ENCODE results near the gene NAP1L5. TPM values are rescaled to one million over a fixed set of nuclear protein-coding genes. Genes with fewer than 3 reads are reported as not detected.

NAP1L5 gene
- total RNA-seq, 1 experiment from 2014 or later: 1.8 TPM

DNA sequence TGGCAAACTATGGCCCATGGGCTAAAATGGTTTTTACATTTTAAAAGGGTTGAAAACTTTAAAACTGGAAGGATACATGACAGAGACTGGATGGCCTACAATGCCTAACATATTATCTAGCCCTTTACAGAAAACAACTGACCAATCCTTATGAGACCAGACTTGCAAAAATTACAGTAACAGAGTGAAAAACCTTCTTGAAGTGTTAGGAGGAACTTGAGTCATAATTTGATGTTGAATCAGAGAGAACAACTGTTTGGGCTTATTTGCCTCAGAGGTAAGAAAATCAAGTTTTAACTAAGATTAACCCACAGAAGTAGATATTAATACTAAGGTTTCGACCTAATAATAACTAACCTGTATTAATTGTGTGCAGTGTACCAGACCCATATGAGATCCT lies 12.4 kb upstream of the NAP1L5 start (continued):
- no peak for TF ChIP-seq SP1 (IDR thresholded peaks at IDR 0.05; ENCODE audit: low read depth)
- TF ChIP-seq CBX3 (IDR thresholded peaks at IDR 0.05; ENCODE audit: low read depth): no peak
- TF ChIP-seq ZFX (IDR thresholded peaks at IDR 0.05): no peak
- TF ChIP-seq RAD21 (IDR thresholded peaks at IDR 0.05; ENCODE audit: low read depth): no peak
- no peak for TF ChIP-seq POLR2AphosphoS5 (IDR thresholded peaks at IDR 0.05; ENCODE audit: low read depth, low read length)
- TF ChIP-seq FOSL1 (IDR thresholded peaks at IDR 0.05; ENCODE audit: low read depth): no peak
- no peak for TF ChIP-seq POLR2A (IDR thresholded peaks at IDR 0.05; ENCODE audit: borderline replicate concordance, extremely low read depth, insufficient read depth, insufficient read length)
- TF ChIP-seq, protein P1, sequence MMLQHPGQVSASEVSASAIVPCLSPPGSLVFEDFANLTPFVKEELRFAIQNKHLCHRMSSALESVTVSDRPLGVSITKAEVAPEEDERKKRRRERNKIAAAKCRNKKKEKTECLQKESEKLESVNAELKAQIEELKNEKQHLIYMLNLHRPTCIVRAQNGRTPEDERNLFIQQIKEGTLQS (IDR thresholded peaks at IDR 0.05): no peak
- TF ChIP-seq EZH2 (IDR thresholded peaks at IDR 0.05): no peak

DNA sequence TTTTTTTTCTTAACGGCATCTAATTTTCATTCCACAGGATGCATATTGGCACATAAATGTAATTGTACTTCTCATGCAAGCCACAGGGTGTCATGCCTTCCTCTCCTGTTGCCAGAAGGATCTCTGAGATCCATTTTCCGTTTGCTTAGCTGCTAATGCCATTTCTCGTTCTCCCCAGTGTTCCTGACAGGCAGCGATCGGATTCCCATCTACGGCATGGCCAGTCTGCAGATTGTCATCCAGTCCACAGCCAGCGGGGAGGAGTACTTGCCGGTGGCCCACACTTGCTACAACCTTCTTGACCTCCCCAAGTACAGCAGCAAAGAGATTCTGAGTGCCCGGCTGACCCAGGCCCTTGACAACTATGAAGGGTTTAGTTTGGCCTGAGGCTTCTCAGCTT lies 8.9 kb upstream of the NAP1L5 start:
- TF ChIP-seq, protein P1 (IDR thresholded peaks at IDR 0.05): no peak
- TF ChIP-seq RAD21 (IDR thresholded peaks at IDR 0.05; ENCODE audit: low read depth) (peak; percentile 48), POLR2A (IDR thresholded peaks at IDR 0.05; ENCODE audit: borderline replicate concordance, extremely low read depth, insufficient read depth, insufficient read length) (no peak), ELF1 (IDR thresholded peaks at IDR 0.05; ENCODE audit: borderline replicate concordance, low read depth) (no peak), SRF (IDR thresholded peaks at IDR 0.05; ENCODE audit: low read depth) (no peak), EZH2phosphoT487 (IDR thresholded peaks at IDR 0.05; ENCODE audit: borderline replicate concordance) (no peak)
- TF ChIP-seq, protein P2, sequence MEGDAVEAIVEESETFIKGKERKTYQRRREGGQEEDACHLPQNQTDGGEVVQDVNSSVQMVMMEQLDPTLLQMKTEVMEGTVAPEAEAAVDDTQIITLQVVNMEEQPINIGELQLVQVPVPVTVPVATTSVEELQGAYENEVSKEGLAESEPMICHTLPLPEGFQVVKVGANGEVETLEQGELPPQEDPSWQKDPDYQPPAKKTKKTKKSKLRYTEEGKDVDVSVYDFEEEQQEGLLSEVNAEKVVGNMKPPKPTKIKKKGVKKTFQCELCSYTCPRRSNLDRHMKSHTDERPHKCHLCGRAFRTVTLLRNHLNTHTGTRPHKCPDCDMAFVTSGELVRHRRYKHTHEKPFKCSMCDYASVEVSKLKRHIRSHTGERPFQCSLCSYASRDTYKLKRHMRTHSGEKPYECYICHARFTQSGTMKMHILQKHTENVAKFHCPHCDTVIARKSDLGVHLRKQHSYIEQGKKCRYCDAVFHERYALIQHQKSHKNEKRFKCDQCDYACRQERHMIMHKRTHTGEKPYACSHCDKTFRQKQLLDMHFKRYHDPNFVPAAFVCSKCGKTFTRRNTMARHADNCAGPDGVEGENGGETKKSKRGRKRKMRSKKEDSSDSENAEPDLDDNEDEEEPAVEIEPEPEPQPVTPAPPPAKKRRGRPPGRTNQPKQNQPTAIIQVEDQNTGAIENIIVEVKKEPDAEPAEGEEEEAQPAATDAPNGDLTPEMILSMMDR (IDR thresholded peaks at IDR 0.05 in 2 of 3, conservative IDR thresholded peaks at IDR 0.05 in 1 of 3; ENCODE audit: borderline replicate concordance in 1 of 3, insufficient read depth in 1 of 3, low read depth in 2 of 3, low read length in 2 of 3): peak in 2 of 3 experiments; percentile 24 to 48; a peak in 3 of 6 replicates
- TF ChIP-seq, protein P3, sequence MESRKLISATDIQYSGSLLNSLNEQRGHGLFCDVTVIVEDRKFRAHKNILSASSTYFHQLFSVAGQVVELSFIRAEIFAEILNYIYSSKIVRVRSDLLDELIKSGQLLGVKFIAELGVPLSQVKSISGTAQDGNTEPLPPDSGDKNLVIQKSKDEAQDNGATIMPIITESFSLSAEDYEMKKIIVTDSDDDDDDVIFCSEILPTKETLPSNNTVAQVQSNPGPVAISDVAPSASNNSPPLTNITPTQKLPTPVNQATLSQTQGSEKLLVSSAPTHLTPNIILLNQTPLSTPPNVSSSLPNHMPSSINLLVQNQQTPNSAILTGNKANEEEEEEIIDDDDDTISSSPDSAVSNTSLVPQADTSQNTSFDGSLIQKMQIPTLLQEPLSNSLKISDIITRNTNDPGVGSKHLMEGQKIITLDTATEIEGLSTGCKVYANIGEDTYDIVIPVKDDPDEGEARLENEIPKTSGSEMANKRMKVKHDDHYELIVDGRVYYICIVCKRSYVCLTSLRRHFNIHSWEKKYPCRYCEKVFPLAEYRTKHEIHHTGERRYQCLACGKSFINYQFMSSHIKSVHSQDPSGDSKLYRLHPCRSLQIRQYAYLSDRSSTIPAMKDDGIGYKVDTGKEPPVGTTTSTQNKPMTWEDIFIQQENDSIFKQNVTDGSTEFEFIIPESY (IDR thresholded peaks at IDR 0.05; ENCODE audit: extremely low read depth, insufficient replicate concordance, low read length): no peak
- BruUV-seq (replicated peaks): no TSS peak
- no peaks in the 10 kb centered on the region for H3K79me2 ChIP-seq (ENCODE audit: insufficient read depth, low read length)
- ATAC-seq (peak; percentile 52; the same call in 1 of the 2 replicates), DNase-seq (ENCODE audit: low read depth, low spot score) (no peak)
- H3K27me3 ChIP-seq (ENCODE audit: insufficient read depth, low read length): no peaks in the 10 kb centered on the region
- CTCF ChIA-PET: interaction anchor here (1.0 to 1.5 kb wide), 3 partner anchors 84 to 317 kb away, joined by 3 to 10 read pairs (median 4); no protein-coding TSS in a partner anchor
- H3K4me3 ChIP-seq (replicated peaks in 1 of 2; ENCODE audit: low read depth in 1 of 2, low read length in 2 of 2): no peak overlapping the region
- H3K36me3 ChIP-seq (ENCODE audit: control insufficient read depth in 1 of 2, insufficient read depth in 2 of 2, low read length in 2 of 2): no peaks in the 10 kb centered on the region
- H3K9me2 ChIP-seq (ENCODE audit: insufficient read depth): no peaks in the 10 kb centered on the region
- no peak overlapping the region for H3K9ac ChIP-seq (ENCODE audit: low read length)
- RAD21 ChIA-PET (ENCODE audit: low non-redundant PET in 1 of 2, low total read pairs in 2 of 2, uncharacterized antibody in 2 of 2, unreplicated experiment in 2 of 2): no interaction called here
- H2AFZ ChIP-seq (ENCODE audit: low read depth, low read length, poor library complexity, severe bottlenecking): no peak overlapping the region
- intact Hi-C loops (cut with micrococcal nuclease): loop anchor here (1.0 to 2.0 kb wide), 2 partner anchors 84 to 318 kb away; no protein-coding TSS in a partner anchor
- no peaks in the 10 kb centered on the region for H4K20me1 ChIP-seq (ENCODE audit: insufficient read depth)
- no peak overlapping the region for H3K4me2 ChIP-seq (ENCODE audit: low read length)
- POLR2A ChIA-PET: no interaction called here
- no peaks in the 10 kb centered on the region for H3K4me1 ChIP-seq (ENCODE audit: control insufficient read depth in 1 of 2, insufficient read depth in 2 of 2, low read length in 2 of 2)
- no peaks in the 10 kb centered on the region for H3K9me3 ChIP-seq (ENCODE audit: control insufficient read depth in 1 of 2, insufficient read depth in 1 of 2, low read depth in 1 of 2, low read length in 2 of 2)
- no peak overlapping the region for H3K27ac ChIP-seq (ENCODE audit: low read depth, low read length)

Data from HCT116 (cell line).